NCI-H187 treated with DMSO at 0.1 percent for 48 hours (cell line): ENCODE measurements around the gene IDNK.

Source experiments
- DNase-seq: peaks from one replicate; lab custom pipeline; 2025; lab: John Stamatoyannopoulos, UW

IDNK gene

GRCh38 chr9:83691492-83691891 is 68.5 kb downstream of the IDNK start:
- no peak for DNase-seq
